RWPE1 (cell line): ENCODE data around the gene ARID1B.

Source experiments
- CTCF ChIA-PET: fragments of 350-600 bp; sonication (Branson Sonifier 250); formaldehyde crosslinking; extraction: SDS; loops from one replicate; lab custom pipeline; 2021; lab: Yijun Ruan, JAX
- POLR2A ChIA-PET: fragments of 400-600 bp; formaldehyde crosslinking; extraction: SDS; loops from one replicate; lab custom pipeline; 2020; ENCODE audit warnings: antibody characterized with exemption; ENCODE audit not compliant: low non-redundant PET; lab: Yijun Ruan, JAX
- DNase-seq: peaks from one replicate; pipeline ENCODE4 v3.0.0; 2012; ENCODE audit warnings: low spot score
- H3K27ac ChIP-seq: fragments of 450-650 bp; 2 replicates; pipeline ENCODE4 v1.5.1; 2017
- TF ChIP-seq, protein P1 (sequence below): fragments of 450-650 bp; conservative IDR thresholded peaks from 2 replicates; pipeline ENCODE4 v1.5.1; 2017; ENCODE audit warnings: low read depth, mild to moderate bottlenecking

Gene ARID1B

DNA sequence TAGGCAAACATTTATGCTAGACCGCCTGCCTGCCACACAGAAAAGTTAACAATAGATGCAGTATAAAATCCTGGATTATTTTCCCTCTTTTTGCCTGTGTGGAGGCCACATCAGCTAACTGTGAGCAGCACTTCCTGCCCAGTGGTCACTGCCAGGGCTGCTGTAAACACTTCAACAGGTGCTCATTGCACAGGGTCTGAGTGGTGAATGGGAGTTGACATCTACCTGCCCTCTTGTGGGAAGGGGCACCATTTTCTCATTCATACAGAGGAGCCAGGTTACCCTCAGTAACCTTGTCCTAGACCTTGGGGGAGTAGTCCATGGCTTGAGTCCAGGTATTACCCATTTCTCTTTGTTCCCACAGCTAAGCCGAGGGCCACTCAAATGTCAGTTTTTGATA lies 310.8 kb downstream of the ARID1B start:
- H3K27ac ChIP-seq, result no peak overlapping the region
- no peak for DNase-seq
- CTCF ChIA-PET, result interaction anchor here (0.7 kb wide), 1 partner anchor 42 kb away, joined by 3 read pairs; no protein-coding TSS in a partner anchor
- POLR2A ChIA-PET, result no interaction called here
- TF ChIP-seq, protein P1, sequence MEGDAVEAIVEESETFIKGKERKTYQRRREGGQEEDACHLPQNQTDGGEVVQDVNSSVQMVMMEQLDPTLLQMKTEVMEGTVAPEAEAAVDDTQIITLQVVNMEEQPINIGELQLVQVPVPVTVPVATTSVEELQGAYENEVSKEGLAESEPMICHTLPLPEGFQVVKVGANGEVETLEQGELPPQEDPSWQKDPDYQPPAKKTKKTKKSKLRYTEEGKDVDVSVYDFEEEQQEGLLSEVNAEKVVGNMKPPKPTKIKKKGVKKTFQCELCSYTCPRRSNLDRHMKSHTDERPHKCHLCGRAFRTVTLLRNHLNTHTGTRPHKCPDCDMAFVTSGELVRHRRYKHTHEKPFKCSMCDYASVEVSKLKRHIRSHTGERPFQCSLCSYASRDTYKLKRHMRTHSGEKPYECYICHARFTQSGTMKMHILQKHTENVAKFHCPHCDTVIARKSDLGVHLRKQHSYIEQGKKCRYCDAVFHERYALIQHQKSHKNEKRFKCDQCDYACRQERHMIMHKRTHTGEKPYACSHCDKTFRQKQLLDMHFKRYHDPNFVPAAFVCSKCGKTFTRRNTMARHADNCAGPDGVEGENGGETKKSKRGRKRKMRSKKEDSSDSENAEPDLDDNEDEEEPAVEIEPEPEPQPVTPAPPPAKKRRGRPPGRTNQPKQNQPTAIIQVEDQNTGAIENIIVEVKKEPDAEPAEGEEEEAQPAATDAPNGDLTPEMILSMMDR, result no peak

DNA sequence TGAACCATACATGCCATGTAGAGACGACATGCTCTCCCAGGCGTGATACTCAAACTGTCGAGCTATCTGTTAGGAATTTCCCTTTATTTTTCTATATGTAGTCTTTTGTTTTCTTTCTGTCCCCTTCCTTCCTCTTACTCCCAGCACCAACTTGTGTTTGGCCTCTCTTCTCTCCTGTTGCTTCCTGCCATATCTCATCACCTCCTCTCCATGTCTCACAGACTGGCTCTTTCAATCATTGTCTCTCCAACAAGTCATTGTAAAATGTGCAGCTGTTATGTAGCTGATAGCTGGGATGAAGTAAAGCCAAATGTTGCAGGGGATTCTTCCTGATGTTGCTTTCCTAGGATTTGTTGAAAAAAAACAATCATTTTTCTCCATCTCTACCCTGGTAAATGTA lies 311.7 kb downstream of the ARID1B start:
- ChIA-PET POLR2A (no interaction called here), CTCF (interaction anchor here (0.6 to 0.7 kb wide), 2 partner anchors 25 to 43 kb away, joined by 3 read pairs; no protein-coding TSS in a partner anchor)
- no peak for DNase-seq
- no peak overlapping the region for H3K27ac ChIP-seq
- TF ChIP-seq, protein P1, result no peak

DNA sequence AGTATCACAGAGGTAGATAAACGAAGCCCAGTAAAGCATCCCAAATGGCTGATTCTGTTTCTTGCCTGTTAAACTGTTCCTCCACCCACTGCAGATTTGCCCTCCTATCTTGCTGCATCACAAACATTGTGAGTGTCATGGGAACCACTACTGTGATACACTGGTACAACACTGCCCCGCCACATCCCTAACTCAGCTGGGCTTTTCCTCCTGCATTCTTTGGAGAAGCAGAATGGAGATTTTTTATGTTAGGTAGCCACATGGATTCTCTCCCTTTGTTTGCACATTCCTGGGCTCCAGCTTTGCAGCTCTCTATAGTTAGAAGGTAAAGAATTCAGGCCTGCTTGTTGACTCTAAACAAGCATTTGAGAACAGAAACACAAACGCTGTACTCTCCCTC lies 312.1 kb downstream of the ARID1B start:
- ChIA-PET CTCF (no interaction called here), POLR2A (no interaction called here)
- no peak for DNase-seq
- TF ChIP-seq, protein P1, result no peak
- no peak overlapping the region for H3K27ac ChIP-seq

DNA sequence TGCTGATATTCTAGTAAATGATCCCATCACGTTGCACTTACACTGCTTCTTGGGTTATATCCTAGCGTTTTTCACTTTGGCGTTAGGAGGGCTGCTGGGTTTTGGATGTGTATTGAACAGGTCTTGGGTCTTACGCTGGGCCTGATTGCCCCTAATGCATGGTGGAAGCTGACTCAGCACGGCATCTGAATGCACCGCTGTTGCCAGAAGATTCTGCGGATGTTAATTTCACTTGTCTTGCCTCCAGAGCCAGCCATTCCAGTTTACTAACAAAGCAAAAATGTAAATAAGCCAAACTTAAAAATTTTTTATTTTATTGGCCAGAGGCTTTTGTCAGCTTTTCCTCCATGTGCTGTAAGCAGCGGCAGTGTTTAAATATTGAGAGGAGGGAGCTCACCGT lies 312.7 kb downstream of the ARID1B start:
- CTCF ChIA-PET, result no interaction called here
- H3K27ac ChIP-seq, result no peak overlapping the region
- no peak for DNase-seq
- POLR2A ChIA-PET, result no interaction called here
- TF ChIP-seq, protein P1, result no peak

DNA sequence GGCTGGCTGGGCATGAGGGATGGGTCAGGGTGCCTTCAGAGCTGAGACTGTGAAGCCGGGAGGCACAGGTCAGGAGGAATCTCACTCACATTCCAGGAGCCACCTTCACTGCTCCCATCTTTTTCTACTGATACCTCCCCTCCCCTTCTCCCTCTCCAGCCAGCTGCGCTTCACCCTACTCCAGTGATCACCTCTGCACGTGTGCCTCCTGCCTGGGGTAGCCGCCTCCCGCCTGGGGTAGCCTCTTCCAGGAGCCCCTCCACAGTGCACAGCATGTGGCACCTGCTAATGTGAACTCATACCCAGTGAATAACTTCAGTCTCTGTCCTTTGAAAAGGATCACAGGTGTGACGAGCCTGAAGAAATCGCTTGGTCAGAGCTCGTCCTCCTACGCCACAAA lies 313.6 kb downstream of the ARID1B start:
- TF ChIP-seq, protein P1, result no peak
- H3K27ac ChIP-seq, result no peak overlapping the region
- CTCF ChIA-PET, result no interaction called here
- POLR2A ChIA-PET, result no interaction called here
- no peak for DNase-seq

DNA sequence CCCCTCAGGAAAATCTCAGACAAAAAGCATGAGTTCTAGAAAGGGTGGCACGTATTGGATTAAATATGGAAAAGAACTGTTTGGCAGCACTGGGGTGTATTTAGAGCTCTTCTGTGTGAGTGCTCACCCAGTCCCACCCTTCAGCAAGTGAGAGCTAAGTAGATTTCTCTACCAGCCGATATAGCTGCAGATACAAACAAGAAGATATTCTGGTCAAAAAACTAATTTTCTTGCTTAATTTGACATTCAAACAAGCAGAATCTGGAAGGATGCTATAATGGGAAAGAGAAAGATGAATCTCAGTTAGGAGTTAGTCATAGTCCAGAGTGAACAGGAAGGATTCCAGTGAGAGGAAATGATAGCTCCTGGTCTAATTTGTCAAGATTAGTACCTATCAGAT lies 314.1 kb downstream of the ARID1B start:
- H3K27ac ChIP-seq, result no peak overlapping the region
- ChIA-PET CTCF (no interaction called here), POLR2A (no interaction called here)
- DNase-seq, result no peak
- TF ChIP-seq, protein P1, result no peak
